HG02970 (cell line): ENCODE data around the gene FADS2.
A peak's percentile ranks its signal among the peaks of the same experiment; 100 is the strongest.

Source experiments
- ATAC-seq: cut with Tn5 transposase; IDR thresholded peaks from one replicate; pipeline ENCODE4 v1.9.1; 2021; ENCODE audit warnings: mild to moderate bottlenecking, moderate library complexity, moderate number of reproducible peaks; ENCODE audit not compliant: unreplicated experiment, low FRiP score

FADS2 gene

GRCh38 chr11:61817471-61818202 lies 10.5 kb upstream of the FADS2 start:
- ATAC-seq, result no peak

- ATAC-seq, result no peak
Measured at GRCh38 chr11:61820174-61820573, 7.9 kb upstream of the FADS2 start.

- peak; percentile 3 for ATAC-seq
Measured at GRCh38 chr11:61826930-61827570, 1.1 kb upstream of the FADS2 start.

GRCh38 chr11:61828379-61828628 lies 204 bp downstream of the FADS2 start:
- peak; percentile 13 for ATAC-seq

- peak; percentile 26 for ATAC-seq
Measured at GRCh38 chr11:61828629-61829407, 718 bp downstream of the FADS2 start.

DNA sequence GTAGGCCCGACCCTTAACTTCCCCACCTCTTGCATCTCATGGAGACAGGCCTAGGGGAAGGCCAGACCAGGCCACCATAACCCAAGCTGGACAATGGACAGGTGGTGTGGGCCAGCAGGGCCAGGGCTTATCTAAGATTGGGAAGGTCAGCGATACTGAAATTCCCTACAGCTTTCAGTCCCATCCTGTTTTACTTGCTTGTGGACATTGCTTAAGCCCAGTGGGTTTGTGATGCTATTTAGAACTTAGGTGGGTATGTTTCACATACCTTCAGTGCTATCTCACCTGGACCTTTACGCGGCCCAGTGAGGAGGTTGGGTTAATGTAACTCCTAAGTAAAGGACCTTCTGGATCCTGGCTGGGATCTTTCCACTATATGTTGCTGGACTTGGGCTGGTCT lies 1.7 kb downstream of the FADS2 start:
- ATAC-seq, result no peak

- no peak for ATAC-seq
Measured at GRCh38 chr11:61830237-61831105, 2.4 kb downstream of the FADS2 start.

- ATAC-seq, result no peak
Measured at GRCh38 chr11:61832207-61832606, 4.1 kb downstream of the FADS2 start.

- ATAC-seq, result no peak
Measured at GRCh38 chr11:61832754-61833153, 4.7 kb downstream of the FADS2 start.

GRCh38 chr11:61833471-61833870 lies 5.4 kb downstream of the FADS2 start:
- no peak for ATAC-seq

GRCh38 chr11:61833926-61834277 lies 5.8 kb downstream of the FADS2 start:
- ATAC-seq, result no peak

- ATAC-seq, result peak; percentile 49
Measured at GRCh38 chr11:61834278-61835048, 6.4 kb downstream of the FADS2 start.

GRCh38 chr11:61836193-61836592 lies 8.1 kb downstream of the FADS2 start:
- ATAC-seq, result no peak

GRCh38 chr11:61837411-61838005 lies 9.4 kb downstream of the FADS2 start:
- no peak for ATAC-seq

GRCh38 chr11:61838501-61838900 lies 10.4 kb downstream of the FADS2 start:
- no peak for ATAC-seq

GRCh38 chr11:61838921-61839320 lies 10.8 kb downstream of the FADS2 start:
- no peak for ATAC-seq

DNA sequence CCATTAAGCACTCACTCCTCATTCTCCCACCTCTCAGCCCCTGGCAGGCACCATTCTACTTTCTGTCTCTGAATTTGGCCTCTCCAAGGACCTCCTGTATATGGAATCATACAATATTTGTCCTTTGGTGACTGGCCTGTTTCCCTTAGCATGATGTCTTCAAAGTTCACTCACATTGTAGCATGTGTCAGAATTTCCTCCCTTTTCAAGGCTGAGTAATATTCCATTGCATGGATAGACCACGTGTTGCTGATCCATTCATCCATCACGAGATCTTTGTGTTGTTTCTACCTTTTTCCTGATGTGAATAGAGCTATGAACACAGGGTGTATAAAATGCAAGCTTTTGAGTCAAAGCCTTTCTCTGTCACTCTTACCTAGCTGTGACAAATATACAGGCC lies 11.6 kb downstream of the FADS2 start:
- no peak for ATAC-seq

DNA sequence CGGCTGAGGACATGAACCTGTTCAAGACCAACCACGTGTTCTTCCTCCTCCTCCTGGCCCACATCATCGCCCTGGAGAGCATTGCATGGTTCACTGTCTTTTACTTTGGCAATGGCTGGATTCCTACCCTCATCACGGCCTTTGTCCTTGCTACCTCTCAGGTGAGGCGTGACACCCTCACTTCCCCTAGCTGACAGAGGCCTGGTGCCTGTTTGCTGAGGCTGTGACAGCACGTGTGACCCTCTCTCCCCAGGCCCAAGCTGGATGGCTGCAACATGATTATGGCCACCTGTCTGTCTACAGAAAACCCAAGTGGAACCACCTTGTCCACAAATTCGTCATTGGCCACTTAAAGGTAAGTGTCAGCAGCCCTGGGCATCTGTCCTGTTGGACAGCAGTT lies 12.3 kb downstream of the FADS2 start:
- ATAC-seq, result no peak

DNA sequence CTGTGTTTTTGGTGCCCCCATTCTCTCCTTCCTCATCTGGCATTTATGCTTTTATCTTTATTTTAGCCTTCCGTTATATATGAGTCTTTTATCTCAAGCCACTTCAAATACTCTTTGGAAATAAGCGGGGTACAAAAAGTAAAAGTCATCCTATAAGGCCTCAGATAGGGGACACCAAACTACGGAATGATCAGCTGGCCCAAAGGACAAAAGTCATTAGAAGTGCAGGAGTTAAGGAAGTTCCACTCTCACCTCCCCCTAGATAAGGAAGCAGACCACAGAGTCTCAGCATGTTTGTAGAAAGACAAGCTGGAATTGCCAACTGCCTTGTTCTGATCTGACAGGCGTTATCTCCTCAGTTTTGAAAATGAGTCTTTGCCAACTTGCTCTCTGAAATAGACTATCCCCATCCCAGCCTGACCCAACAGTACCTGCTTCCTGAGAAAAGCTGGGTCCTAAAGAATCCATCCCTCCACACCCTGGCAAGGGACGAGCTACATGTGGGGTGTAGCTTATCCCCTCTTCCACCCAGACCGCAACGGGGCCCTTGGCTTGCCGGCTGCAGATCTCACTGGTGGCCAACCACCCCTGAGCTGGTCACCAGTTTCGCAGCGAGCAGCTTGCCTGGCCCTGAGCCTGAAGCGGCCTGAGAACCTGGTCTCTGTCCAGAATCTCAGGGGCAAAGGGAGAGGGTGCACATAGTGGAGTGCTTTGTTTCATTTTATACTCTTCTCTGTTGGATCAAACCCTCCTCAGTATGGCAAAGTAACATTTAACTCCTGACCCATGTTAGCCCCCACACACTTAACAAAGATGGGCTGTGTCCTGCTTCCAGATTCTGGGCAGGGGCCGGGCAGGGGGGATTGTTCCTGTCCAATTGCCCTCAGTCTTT lies 13.8 kb downstream of the FADS2 start:
- ATAC-seq, result no peak
